HTERT RPE-1 (cell line): ENCODE results near the gene CHRNB4.
"Not testable (repeated sequence)": the region's sequence is repeated elsewhere in the genome, so short reads cannot be mapped to it uniquely, and the experiment has no call there.

Source experiments
- in situ Hi-C: fragments of 300-500 bp; cut with MboI; formaldehyde crosslinking; loops from 4 replicates; pipeline ENCODE4 v1.14.3; 2020; ENCODE audit warnings: low sequenced_read_pairs

The CHRNB4 gene

GRCh38 chr15:78641102-78641748 is at the start of gene CHRNB4:
CHRNB4 (minus strand) TSS chr15:78641210; CDS start chr15:78641133, 77 bp downstream.
- in situ Hi-C loops = no loop called here

- in situ Hi-C loops = no loop called here
Observed at GRCh38 chr15:78689626-78690025, 48.6 kb upstream of the CHRNB4 start.

- in situ Hi-C loops = no loop called here
Observed at GRCh38 chr15:78685925-78686324, 44.9 kb upstream of the CHRNB4 start.

DNA sequence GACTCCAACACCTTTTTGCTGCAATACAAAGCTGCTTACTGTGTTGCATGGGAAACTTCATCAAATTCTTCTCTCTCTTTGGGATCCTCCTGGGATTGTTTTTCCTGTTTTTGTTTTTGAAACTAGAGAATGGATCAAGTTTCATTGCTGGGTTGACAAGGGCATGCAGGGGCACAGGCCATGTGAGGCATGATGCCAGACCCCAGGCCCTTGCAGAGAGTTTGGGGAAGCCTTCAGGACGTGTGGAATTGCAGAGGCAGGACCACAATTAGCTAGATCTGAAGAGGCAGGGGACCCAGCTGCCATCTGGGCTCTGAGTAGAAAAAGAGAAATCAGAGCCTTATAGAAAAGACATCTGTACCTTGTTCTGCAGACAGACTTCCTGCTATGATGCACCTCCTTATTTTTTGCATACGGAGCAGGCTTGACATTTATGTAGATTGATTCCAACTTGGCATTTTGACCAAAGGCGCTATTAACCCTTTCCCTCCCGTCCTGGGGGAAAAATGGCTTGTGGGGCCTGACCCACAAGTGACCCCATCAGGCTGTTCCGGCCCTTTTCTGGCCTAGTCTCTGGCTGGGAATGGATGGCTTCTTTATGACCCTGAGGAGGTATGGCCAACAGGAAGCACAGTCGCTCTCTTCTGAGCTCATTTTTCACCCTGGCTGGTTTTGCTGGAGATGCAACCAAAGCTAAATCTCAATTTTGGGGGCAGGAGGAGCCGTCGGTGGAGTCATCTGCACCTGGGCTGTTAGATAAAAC is 44.3 kb upstream of the CHRNB4 start:
- in situ Hi-C loops = no loop called here

DNA sequence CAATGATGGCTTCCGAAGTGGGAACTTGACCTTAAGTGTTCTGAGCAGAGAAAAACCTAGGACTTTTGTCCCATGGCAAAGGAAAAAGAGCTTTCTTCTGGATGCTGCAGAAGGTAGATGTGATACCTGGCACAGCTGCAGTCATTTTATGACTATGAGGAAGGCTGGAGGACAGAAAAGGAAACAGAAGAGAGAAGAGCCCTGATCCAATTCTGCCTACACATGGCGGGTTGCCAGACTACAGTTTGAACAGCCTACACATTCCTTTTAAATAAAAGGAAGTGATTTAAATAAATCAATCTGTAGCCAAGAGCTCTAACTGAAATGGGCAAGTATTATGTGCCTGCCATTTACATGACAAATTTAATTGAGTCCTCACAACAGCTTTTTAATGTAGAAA is 43.6 kb upstream of the CHRNB4 start:
- in situ Hi-C loops = no loop called here

DNA sequence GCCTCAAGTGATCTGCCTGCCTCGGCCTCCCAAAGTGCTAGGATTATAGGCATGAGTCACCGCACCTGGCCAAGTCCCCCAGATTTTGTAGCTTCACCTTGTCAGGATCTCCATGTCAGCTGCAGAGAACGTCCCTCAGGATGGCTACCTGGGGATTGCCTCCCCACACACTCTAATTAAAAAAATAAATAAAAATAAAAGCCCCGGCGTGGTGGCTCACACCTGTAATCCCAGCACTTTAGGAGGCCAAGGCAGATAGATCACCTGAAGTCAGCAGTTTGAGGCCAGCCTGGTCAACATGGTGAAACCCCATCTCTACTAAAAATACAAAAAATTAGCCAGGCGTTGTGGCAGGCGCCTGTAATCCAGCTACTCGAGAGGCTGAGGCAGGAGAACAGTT is 42.6 kb upstream of the CHRNB4 start:
- in situ Hi-C loops = not testable (repeated sequence)

DNA sequence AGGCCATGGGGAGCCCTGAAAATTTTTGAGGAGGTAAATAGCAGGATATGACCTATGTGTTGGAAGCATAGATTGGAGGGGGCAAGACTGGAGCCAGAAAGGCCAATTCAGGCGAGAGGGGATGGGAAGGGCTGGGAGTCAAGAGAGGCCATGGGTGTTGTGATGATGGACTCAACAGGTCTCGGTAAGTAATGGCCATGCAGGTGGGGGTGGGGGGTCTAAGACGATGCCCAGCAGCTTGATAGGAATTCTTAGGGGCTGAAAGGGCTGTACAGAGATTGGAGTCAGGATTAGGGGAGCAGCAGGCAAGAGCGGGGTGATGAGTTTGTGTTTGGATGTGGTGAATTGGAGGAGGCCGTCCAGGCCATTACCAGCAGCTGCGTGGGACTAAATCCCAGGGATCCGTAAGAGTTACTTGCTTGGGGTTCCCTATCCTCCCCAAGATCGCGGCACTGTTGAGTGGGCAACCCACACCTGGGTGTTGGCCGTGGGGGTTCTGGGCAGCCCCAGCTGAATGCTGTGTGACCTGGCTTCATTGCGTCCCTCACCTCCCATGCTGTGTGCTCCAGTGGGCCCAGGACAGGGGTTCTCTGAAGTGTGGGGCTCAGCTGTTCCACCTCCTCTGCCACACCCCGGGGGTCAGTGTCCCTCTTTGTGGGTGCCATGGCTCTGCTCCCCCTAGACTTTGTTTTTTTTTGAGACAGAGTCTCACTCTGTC is 41.8 kb upstream of the CHRNB4 start:
- in situ Hi-C loops = no loop called here

DNA sequence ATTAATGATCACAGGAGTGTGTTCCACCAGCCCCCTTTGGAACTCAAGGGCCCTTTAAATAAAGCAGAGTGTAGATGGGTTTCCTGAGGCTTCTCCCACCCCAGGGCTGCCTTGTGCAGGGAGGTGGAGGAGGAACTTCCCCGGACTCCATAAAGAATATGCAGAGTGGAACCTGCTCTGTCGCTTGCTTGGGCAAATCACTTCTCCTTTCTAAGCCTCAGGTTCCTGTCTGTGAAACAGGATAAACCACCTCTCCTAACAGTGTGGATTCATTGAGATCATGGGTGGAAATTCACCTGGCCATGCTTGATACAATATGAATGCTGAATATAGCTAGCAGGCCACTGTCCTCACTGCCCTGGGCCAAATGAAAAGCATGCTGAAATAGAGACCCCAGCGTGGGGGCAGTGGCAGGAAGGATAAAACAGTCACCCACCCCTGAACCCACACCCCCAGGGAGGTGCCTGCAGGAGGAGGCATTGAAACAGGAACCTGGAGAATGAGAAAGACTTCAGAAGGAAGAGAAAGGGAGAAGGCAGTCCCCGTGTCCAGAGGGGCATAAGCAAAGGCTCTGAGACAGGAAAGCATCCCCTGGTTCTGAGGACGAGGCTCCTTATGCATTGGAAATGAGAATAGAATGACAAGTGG is 41.1 kb upstream of the CHRNB4 start:
- in situ Hi-C loops = no loop called here

GRCh38 chr15:78681281-78682003 is 40.4 kb upstream of the CHRNB4 start:
- in situ Hi-C loops = no loop called here

- in situ Hi-C loops = no loop called here
Observed at GRCh38 chr15:78680431-78681075, 39.5 kb upstream of the CHRNB4 start.

DNA sequence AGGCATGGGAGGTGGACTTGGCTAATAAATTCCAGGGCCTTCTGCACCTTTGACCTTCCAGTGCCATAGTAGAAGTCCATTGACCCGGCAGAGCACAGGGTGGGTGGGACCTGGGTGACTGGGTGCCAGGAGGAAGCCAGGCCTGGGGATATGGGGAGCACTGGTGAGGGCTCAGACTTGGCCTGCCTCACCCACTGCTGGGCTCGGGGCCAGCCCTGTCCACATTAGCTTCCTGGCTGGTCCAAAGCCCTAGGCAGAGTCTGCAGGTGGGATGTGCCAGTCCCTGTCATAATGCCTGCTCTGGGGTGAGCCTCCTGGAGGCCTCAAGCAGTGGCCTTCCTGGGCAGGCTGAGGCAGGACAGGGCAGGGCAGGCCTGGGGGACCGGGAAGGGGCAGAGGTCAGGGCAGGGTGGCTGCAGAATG is 38.1 kb upstream of the CHRNB4 start:
- in situ Hi-C loops = no loop called here

- in situ Hi-C loops = no loop called here
Observed at GRCh38 chr15:78676424-78677110, 35.6 kb upstream of the CHRNB4 start.

DNA sequence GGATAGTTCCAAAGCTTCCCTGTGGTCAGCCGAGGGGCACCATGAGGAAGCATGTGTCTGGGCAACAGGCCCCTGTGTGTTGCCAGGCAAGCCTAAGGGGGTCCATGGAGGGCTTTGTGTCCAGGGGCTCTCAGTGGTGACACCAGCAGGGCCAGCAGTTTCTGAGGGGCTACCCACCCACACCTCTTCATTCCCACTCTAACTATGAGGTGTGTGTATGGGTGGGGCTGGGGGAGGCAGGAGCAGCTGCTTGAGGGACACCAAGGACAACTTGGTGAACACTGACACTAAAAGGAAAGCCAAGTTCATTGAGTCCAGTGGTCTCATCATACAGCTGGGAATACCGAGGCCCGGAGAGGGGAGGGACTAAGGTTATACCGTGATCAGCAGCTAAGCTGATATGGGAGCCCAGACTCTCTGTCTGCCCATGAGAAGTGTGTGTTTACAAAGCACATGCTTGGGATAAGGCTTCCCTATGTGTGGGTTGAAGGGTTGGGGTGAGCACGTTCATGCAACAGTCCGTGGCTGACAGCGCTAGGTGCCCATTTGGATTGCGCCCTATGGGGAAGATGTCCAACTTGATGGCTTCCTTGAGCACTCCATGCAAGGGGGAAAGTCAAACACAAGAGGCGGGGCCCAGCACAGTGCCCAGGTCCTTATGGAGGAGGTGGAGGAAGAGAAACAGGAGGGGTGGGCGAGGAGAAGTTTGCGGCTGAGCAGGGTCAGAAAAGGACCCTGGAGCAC is 34.8 kb upstream of the CHRNB4 start:
- in situ Hi-C loops = no loop called here

GRCh38 chr15:78675206-78675605 is 34.2 kb upstream of the CHRNB4 start:
- in situ Hi-C loops = no loop called here

- in situ Hi-C loops = no loop called here
Observed at GRCh38 chr15:78673917-78674444, 33.0 kb upstream of the CHRNB4 start.

- in situ Hi-C loops = no loop called here
Observed at GRCh38 chr15:78673476-78673875, 32.5 kb upstream of the CHRNB4 start.

DNA sequence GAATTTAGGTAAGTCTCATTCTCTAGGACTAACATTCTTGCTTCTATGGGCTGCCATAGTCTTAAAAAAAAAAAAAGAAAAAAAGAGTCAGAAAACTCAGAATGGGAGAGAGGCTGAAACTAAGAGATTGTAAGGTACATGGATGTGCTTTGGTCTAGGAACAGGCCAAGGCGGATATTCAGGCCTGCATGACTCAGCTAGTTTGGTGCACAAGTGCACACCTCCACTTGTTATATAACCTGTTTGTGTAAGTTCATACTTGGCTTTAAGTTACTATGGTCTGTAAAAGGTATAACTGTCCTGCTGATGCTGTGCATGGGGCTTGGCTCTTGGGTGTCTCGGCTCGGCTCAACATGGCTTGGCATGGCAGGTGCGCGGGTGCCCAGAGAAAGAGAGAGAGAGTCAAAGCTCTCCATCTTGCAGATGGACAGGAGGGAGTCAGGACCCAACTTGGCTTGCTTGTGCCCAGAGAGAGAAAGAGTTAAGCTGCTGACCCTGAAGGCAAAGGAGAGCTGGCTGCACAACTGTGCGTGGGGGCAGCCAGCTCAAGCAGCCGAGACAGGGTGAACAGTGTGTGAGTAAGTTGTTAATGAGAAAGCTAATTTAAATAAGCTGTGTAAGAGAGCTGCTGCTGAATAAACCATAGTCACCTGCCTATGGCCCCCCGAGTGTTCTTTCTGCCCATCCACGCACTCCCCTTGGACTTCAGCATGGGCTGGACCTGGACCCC is 31.4 kb upstream of the CHRNB4 start:
- in situ Hi-C loops = no loop called here

DNA sequence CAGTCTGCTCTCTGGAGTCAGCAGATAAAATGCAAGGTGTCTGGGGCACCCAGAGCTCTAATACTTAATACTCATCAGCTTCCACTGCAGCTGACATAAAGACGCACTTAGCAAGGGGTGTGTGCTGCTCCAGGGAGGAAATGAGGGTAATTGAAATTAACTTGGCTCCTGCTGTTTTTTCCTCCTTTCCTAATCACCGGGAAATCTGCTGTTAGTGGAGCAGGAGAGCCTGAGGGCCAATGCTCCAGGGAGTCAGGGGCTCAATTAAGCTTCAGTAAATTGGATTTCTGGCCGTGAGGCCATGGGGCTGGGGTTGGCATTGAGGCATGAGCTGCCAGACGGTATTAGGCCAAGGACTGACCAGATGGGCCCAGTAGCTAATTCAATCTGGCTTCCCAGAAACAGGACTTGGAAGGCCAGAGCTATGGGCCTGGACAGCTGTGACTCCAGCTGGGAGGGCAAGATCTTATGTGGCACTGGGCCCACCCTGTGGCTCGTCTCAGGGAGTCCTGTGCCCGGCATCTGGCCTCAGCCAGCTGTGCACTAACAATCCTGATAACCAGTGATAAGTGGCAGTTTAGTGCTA is 30.7 kb upstream of the CHRNB4 start:
- in situ Hi-C loops = no loop called here
